HG03342 (cell line): ENCODE results near the gene ADGRA3.
"Not testable (repeated sequence)": the region's sequence is repeated elsewhere in the genome, so short reads cannot be mapped to it uniquely, and the experiment has no call there.

ENCODE experiments used
- ATAC-seq: cut with Tn5 transposase; IDR thresholded peaks from one replicate; pipeline ENCODE4 v1.9.1; 2021; ENCODE audit warnings: mild to moderate bottlenecking, moderate library complexity; ENCODE audit not compliant: unreplicated experiment

Gene ADGRA3

DNA sequence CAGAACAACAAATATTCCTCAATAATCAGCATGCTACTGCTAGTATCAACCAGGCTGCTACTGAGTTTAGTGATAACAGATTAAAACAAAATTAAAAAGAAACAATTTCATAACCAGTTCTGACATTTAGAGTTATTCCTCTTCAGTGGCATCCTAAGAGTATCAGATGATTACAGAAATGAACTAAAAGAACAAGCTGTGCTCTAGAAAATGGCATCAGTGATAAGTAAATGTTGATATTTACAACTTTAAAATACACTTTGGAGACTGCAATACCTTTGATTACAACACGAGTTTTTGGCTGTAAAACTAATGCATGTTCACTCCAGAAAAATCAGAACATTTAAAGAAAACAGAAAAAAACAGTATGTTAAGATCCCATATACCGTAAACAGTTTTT, 72.9 kb downstream of the ADGRA3 start:
- ATAC-seq = no peak

DNA sequence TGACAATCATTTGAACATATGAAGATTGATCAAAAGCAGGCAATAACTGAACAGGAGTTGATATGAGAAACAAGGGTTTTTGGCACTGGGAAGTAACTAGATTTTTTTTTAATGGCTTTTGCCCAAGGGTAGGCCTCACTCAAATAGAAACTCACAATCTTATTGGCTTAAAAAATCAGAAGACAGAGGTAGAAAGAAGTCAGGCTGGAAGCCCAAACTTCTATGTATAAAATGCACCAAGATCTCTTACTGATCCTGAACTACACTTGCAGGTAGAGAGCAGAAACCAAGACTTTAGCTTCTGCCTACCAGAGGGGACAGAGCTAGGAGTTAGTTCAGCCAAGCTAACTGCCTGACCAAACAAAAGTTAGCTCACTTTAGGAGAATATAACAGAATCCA, 74.9 kb downstream of the ADGRA3 start:
- no peak for ATAC-seq

DNA sequence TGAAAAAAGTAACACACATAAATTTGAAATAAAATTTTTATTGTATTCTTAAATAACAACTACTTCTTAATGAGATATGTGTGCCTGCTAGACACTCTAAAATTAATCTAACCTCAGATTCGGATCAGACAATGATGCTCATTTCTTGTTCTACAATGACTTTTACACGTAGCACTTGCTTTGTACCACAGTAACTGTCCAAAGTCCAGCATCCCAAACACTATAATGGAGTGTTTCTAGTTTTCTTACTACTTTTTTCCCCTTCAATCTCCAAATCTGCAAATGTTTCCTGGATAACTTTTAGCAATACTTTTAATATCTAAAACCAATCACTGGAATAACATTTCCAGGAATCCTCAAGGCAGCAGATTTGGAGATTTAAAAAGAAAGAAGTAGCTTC, 75.9 kb downstream of the ADGRA3 start:
- ATAC-seq = no peak

DNA sequence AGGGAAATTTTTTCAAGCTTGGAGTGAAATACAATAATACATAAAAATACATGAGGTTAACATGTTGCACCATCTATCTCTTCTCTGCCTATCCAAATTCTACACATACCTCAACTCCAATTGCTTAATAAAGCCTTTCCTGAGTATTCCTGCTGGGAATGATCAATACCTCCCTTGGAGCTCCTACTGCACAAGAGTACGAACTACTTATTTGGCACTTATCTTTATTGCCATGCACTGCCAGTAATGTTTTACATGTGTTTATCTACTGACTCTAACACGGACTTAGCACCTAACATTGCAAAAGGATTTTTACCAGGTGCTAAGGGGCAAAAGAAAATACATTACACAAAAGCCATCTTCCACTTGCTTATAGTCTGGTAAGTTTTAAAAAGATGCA, 80.2 kb downstream of the ADGRA3 start:
- no peak for ATAC-seq

DNA sequence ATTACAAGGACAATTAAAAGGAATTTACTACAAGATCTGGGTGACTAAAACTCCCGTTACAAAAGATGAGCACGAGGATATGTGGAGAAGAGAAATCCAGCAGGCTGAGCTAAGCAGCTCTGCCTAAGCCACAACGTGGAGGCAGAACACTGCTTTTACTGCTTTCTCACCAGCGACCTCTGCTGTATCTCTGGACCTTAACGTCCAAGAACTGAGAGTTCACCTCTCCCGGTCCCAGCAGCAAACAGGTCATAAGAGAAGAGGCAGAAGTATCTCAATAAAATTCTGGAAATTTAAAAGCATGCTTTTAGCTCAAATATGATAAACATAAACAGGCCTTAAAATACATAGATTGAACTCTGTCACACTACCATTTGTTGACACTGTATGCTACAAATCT, 81.0 kb downstream of the ADGRA3 start:
- ATAC-seq = no peak

DNA sequence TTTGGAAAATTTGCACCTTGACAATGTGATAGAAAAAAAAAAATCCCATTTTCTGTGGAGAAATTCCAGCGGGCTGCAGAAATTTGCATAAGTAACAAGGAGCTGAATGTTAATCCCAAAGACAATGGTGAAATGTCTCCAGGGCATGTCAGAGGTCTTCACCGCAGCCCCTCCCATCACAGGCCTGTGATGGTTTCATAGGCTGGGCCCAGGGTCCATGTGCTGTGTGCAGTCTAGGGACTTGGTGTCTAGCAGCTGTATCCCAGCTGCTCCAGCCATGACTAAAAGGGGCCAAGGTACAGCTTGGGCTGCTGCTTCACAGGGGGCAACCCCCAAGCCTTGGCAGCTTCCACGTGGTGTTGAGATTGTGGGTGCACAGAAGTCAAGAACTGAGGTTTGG, 85.2 kb downstream of the ADGRA3 start:
- no peak for ATAC-seq

DNA sequence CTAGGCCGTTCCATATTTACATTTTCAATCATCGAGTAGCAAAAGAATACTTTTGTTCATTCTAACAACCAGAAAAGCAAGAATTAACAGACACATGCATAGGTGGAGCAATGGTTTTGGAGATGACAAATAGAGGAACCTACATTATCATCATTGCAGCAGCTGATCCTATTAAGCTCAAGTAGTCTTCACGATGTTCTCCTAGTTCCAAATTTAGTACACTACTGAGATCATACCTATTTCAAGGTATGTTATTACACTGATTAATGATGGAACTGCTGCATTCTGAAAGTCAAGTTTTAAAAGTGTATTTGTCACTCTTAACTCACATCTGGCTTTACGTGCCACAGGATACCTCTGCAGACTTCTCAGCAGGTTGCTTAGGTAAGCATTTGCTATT, 87.4 kb downstream of the ADGRA3 start:
- no peak for ATAC-seq

DNA sequence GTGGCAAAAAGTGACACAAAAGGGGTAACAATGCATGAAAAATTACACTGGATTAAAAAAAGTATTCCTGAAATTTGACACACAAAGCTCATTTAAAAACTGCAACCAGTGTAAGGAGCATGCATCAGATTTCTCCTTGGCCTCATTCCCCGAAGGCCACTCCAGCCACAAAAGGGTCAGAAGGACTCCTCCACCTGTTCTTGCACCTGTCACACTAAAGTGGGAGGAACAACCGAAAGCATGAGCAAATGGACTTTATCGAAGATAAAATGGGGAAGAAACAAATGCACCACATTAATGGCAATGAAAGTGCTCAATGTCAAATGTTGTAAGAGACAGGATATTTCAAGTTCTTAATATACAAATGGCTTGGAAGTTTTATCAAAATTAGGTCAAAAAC, 88.2 kb downstream of the ADGRA3 start:
- no peak for ATAC-seq

DNA sequence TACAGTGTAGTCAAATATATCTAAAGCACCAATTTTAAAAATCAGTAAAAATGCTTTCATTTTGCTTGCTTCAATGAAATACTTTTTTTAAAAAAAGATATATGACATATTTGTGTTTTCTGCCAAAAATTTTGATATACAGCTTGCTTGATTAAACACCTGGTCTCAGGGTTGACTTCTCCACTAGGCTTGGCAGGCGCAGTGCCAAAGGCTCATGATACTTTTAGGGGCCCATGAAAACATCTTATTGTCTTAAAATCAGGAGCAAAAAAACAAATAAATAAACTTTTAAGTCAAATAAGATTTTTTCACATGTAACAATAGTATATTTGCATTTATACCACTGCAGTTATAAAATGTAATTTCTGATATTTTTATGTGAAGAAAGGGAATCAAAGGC, 95.6 kb downstream of the ADGRA3 start:
- ATAC-seq = no peak

DNA sequence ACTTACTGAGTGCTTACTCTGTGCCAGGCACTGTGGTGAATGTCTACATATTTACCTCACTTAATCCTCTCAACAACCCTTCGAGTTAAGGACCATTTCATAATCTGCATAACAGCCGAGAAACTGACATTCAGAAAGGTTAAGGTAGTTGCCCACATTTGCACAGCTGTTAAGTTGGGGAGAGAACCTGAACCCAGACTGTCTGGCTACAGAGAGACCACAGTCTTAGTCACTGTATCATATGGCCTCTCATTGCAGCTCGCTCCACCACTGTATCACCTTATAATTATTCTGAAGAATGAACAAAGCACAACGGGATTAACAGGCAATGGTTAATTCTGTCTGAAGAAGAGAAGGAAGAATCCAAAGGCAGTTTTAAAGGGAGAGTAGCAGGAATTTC, 98.5 kb downstream of the ADGRA3 start:
- no peak for ATAC-seq

DNA sequence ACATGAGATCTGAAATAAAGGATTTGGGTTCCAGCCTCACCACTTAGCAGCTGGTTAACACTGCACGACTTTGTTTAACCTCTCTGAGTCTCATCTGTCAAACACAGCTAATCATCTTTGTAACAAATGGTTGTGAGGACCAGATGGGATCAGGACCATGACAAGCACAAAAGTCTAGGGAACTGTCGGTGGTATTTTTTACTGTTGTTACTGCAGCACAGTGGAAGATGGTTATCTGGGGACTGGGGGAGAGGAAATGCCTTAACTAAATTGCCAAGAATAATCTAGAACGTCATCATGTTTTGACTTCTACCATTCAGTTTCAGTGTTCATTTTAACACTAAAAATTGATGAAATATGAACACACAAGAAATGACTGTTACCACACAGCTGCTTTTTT, 99.5 kb downstream of the ADGRA3 start:
- no peak for ATAC-seq

DNA sequence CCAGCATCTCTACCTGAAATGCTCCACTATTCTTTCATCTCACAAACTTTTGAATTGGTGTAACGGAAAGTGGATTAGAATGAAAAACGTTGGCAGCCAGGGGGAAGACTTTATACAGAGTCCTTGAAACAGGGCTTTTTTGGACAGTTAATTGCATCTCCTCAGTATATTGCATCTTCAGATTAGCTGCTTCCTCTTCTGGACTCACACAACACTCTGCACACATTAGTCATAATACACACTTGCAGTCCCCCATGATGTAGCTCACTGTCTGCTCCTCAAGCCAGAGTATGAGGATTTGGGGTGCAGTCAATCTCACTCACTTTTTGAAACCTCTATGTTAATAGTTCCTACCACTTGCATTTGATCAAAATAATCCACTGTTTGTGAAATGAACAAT, 101.0 kb downstream of the ADGRA3 start:
- ATAC-seq = no peak

DNA sequence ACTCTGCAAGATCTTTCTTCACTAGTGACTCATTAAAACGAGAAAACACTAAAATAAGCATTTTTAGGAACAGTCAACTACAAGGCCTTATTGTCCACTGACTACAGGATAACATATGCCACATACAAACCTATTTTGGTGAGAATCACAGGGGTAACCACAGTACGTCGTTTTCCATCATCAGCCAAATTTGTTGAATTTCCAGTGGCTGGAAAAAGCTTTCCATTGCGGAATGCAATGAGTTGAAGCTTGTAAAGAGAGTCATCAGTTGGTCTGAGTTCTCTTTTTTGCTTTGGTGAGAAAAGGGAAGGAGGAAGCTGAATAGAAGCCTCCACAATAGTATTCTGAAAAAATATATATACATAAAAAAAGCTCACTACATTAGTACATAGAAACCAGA, 102.4 kb downstream of the ADGRA3 start:
- no peak for ATAC-seq

DNA sequence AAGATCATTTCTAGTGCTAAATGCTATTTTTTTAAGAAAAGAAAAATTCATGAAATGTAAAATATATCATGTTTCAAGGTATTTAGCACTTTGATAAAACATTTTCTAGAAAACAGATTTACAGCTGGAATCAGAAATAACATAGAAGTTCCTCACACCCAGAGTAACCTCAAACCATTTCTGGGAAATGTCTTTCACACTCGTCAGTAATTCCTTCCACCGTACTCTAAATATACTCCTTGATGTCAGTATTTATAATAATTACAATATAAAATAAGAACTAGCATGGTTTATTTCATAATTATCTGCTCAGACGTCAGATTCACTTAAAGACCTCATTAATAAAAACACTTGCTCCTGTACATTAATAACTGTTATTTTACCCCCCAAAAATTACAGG, 103.9 kb downstream of the ADGRA3 start:
- ATAC-seq = no peak

DNA sequence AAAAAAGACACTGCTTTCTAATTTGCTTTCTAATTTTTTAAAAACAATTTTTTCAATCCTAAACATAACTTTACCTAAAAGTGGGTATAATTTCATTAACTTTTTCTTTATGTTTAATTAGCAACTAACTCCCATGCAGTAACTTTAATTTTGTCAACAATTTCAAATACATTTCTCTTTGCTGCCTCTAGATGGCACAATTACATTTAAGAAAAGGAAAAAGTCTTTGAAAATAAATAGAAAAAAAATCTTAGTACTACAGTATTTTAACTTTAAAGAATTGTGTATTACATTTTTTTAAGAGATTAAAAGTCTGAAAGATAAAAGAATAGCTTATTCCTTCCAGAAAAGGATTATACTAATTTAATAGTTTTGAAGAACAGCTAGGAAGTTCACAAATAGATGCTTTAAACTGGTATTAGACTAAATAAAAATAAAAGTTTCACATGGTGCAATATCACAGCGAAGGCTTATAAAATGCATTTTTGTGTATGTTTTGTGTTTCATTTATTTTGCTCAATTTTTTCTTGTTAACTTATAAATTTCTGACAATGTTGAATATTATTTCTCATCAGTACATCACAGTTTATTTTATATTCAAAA, 105.1 kb downstream of the ADGRA3 start:
- no peak for ATAC-seq

DNA sequence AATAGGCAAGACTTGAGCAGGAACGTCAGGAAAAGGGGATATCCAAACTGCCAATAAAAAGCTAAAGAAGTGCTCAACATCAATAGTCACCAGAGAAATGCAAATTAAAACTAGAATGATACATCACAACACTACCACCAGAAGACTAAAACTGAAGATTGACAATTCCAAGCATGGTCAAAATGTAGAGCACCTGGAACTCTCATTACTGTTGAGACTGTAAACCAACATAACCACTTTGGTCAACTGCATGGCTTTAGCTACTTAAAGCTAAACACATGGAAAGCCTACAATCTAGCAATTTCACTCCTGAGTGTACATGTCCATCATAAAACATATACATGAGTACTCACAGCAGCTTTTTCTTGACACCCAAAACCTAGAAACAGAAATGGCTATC, 107.4 kb downstream of the ADGRA3 start:
- no peak for ATAC-seq

DNA sequence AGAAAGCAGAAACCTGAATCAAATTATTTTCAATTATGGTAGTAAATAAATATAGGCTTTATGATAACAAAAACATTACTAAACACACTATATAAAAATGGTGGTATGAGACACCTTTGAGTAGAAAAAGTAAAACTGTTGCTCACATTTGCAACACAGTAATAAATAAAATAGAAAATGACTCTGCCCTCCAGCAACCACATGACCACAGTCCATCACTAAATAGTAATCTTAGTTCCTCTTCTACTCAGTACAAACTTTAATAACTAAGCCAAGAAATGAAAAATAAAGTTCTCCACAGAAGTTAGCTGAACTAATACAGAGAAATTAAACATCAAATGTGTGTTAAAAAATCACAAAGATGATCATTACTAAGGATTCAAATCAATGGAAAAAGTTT, 108.5 kb downstream of the ADGRA3 start:
- no peak for ATAC-seq

DNA sequence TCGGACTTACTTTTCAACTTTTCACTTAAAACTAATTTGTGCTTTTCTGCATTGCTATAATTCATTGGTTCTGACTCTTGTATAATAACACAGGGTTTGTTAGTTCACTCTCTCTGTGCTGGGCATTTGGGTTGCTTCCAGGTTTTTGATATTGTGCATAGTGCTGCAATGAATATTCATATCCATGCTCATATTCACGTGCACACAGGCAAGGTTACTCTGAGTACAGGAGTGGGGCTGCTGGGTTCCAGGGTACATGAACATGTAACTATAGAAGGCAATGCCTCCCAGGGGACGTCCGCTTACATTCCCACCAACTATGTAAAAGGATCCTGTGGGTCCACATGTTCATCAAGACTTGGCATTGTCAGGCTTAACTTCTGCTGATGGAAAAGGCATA, 117.2 kb downstream of the ADGRA3 start:
- no peak for ATAC-seq

DNA sequence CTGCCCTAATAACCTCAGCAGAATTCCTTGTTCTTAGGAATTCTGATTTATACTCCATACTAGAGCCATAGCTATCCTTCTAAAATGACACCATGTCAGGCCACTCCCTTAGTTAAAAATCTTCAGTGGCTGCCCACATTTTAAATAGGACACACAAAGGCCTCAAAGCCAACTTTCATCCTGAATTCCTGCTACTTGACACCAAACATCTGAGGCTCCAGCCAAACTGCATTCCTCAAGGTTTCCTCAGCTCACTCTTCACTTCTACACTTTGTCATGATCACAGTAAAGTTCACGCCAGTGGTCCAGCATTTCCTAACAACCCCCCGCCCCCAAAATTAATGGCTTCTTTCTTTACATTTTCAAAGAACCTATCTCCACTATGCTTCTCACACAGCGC, 124.3 kb downstream of the ADGRA3 start:
- ATAC-seq = no peak

DNA sequence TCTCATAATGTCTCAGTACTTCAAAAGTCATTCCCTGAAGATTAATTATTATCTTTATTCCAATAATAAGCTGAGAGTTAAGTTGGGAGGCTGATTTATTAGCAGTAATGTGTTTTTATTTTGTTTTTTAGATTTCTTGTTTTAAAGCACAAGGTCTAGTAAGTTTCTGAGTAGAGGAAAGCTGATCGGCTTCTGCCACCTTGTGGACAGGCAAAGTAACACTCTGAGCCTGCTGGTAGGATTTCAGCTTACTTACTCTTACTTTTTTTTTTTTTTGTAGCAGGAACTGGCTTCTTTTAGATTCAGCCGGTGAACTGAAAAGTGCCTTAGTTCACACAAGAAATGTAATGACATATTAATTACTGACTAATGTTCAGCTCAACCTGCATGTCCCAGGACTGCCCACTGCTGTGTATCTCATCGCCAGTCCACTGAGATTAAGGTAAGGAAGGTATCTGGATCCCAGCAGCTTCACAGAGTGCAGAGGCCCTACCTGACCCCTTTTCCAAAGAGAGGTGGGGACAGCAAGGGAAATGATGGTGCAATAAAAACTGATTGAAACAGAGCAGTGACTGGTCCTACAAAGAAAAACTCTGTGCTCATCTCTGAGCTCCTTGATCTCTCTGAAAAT, 126.5 kb downstream of the ADGRA3 start:
- ATAC-seq = peak; percentile 78

DNA sequence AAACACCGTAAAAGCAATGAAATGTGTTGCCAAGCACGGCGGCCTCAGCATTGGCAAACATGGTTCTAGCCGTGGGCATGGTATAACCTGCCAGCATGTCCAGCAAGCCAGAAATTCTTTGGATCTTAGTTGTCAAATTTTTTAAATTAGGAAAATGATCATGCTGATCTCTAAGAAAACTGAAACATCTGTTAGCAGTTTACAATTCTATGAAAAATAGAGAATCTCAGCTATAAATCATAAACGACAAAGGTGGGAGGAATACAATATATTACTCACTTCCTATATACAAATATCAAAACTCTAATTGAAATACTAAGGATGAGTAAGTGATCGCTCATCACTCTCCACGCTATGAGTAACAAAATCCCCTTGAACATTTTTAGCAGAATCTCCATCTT, 130.3 kb downstream of the ADGRA3 start:
- ATAC-seq = no peak

DNA sequence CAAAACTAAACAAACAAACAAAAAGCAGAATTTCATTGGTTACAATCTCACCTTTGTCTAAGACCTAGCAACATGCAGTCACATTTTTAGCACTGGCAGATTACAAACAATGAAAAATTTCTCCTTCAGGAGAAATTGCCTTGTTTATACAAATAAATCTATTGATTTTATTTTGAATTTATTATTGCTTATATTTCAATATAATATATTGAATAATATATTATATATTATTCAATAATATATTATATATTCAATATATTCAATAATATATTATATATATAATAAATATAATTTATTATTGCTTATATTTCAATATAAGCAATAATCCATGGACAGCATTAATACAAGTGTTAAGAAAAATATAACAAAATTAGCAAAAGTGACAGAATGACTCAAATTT, 131.7 kb downstream of the ADGRA3 start:
- ATAC-seq = no peak

DNA sequence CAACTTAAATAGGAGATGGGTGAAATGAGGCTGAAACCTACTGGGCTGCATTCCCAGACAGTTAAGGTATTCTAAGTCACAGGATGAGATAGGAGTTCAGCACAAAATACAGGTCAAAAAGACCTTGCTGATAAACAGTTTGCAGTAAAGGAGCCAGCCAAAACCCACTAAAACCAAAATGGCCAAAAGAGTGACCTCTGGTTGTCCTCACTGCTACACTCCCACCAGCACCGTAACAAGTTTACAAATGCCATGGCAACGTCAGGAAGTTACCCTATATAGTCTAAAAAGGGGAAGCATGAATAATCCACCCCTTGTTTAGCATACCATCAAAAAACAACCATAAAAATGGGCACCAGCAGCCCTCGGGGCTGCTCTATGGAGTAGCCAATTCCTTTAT, 133.7 kb downstream of the ADGRA3 start:
- ATAC-seq = not testable (repeated sequence)
